ENCODE measurements around the gene FRY.
"Not testable (repeated sequence)": the region's sequence is repeated elsewhere in the genome, so short reads cannot be mapped to it uniquely, and the experiment has no call there.

The FRY gene

GRCh38 chr13:32041429-32041828, 9.9 kb downstream of the FRY start:
- DNase-seq (ENCODE audit: low spot score) = no peak

GRCh38 chr13:32042551-32042950, 11.0 kb downstream of the FRY start:
- DNase-seq (ENCODE audit: low spot score) = no peak

GRCh38 chr13:32044446-32044845, 12.9 kb downstream of the FRY start:
- DNase-seq (ENCODE audit: low spot score) = no peak

- DNase-seq (ENCODE audit: low spot score) = no peak
Observed at GRCh38 chr13:32045537-32045936, 14.0 kb downstream of the FRY start.

GRCh38 chr13:32045982-32046785, 14.6 kb downstream of the FRY start:
- no peak for DNase-seq (ENCODE audit: low spot score)

- no peak for DNase-seq (ENCODE audit: low spot score)
Observed at GRCh38 chr13:32047088-32047487, 15.5 kb downstream of the FRY start.

- no peak for DNase-seq (ENCODE audit: low spot score)
Observed at GRCh38 chr13:32047793-32048192, 16.2 kb downstream of the FRY start.

- DNase-seq (ENCODE audit: low spot score) = peak; percentile 14
Observed at GRCh38 chr13:32048816-32049215, 17.2 kb downstream of the FRY start.

GRCh38 chr13:32051156-32051555, 19.6 kb downstream of the FRY start:
- DNase-seq (ENCODE audit: low spot score) = no peak

GRCh38 chr13:32056316-32056715, 24.7 kb downstream of the FRY start:
- DNase-seq (ENCODE audit: low spot score) = no peak

- DNase-seq (ENCODE audit: low spot score) = not testable (repeated sequence)
Observed at GRCh38 chr13:32057325-32057724, 25.8 kb downstream of the FRY start.

- no peak for DNase-seq (ENCODE audit: low spot score)
Observed at GRCh38 chr13:32059511-32059984, 28.0 kb downstream of the FRY start.

- DNase-seq (ENCODE audit: low spot score) = no peak
Observed at GRCh38 chr13:32060401-32060878, 28.9 kb downstream of the FRY start.

- DNase-seq (ENCODE audit: low spot score) = no peak
Observed at GRCh38 chr13:32063619-32064233, 32.2 kb downstream of the FRY start.

- DNase-seq (ENCODE audit: low spot score) = no peak
Observed at GRCh38 chr13:32067149-32067961, 35.8 kb downstream of the FRY start.

GRCh38 chr13:32068255-32068654, 36.7 kb downstream of the FRY start:
- DNase-seq (ENCODE audit: low spot score) = no peak

GRCh38 chr13:32073180-32073864, 41.7 kb downstream of the FRY start:
- no peak for DNase-seq (ENCODE audit: low spot score)

- DNase-seq (ENCODE audit: low spot score) = no peak
Observed at GRCh38 chr13:32075170-32075851, 43.7 kb downstream of the FRY start.

- DNase-seq (ENCODE audit: low spot score) = no peak
Observed at GRCh38 chr13:32079587-32079986, 48.0 kb downstream of the FRY start.

- no peak for DNase-seq (ENCODE audit: low spot score)
Observed at GRCh38 chr13:32080328-32080744, 48.8 kb downstream of the FRY start.

GRCh38 chr13:32081591-32081990, 50.0 kb downstream of the FRY start:
- no peak for DNase-seq (ENCODE audit: low spot score)

Data from LoVo (cell line).